Right lobe of liver (tissue), 6 donors: ENCODE results near the gene TUBG2. TPM values are rescaled to one million over a fixed set of nuclear protein-coding genes. Genes with fewer than 3 reads are reported as not detected.

Experiments used
- ATAC-seq, 4 donors: fragments of 200-7000 bp; cut with Tn5 transposase; one replicate each; pipeline ENCODE4 v1.9.1; 2020; ENCODE audit warnings: mild to moderate bottlenecking in 4 of 4, moderate library complexity in 4 of 4
- DNase-seq, 3 donors: peaks; one replicate each; pipeline ENCODE4 v3.0.0-alpha.2; 2020
- H3K27ac ChIP-seq, 3 donors: fragments of 200-600 bp; one replicate each; pipeline ENCODE4 v1.8.0; 2022
- H3K27me3 ChIP-seq, 2 donors: fragments of 200-600 bp; one replicate each; pipeline ENCODE4 v1.8.0; 2022
- H3K36me3 ChIP-seq, 4 donors: fragments of 200-600 bp; sonication (generic) in 1 of 4; one replicate each; pipeline versions ENCODE4 v1.5.1 to v1.8.0; 2017 to 2022; ENCODE audit warnings: control low read depth in 1 of 4
- H3K4me1 ChIP-seq, 4 donors: fragments of 200-600 bp; sonication (generic) in 1 of 4; one replicate each; pipeline versions ENCODE4 v1.5.1 to v1.8.0; 2017 to 2022; ENCODE audit warnings: control low read depth in 1 of 4
- H3K4me3 ChIP-seq, 3 donors: fragments of 200-600 bp; one replicate each; pipeline ENCODE4 v1.8.0; 2022
- H3K9me3 ChIP-seq, 4 donors: fragments of 200-600 bp; sonication (generic) in 1 of 4; one replicate each; pipeline versions ENCODE4 v1.5.1 to v1.8.0; 2017 to 2022; ENCODE audit warnings: control low read depth in 1 of 4
- CTCF ChIP-seq, 4 donors: fragments of 200-600 bp in 3 of 4; fragments of 450-650 bp in 1 of 4; IDR thresholded peaks; one replicate each; pipeline versions ENCODE4 v1.5.1 to v1.8.0; 2016 to 2022; ENCODE audit warnings: antibody characterized with exemption in 4 of 4, mild to moderate bottlenecking in 2 of 4
- POLR2A ChIP-seq: fragments of 450-650 bp; IDR thresholded peaks from one replicate; pipeline ENCODE4 v1.6.1; 2017; ENCODE audit warnings: antibody characterized with exemption, mild to moderate bottlenecking
- WGBS: methylation state at CpG from one replicate; pipeline ENCODE4 v1.1.6; 2018; ENCODE audit warnings: low coverage, low lambda C conversion rate; ENCODE audit not compliant: insufficient coverage; ENCODE audit errors: missing lambda C conversion rate; 5-methylcytosine and 5-hydroxymethylcytosine counted together
- intact Hi-C, 2 donors: fragments of 100-400 bp; cut with DNase I; formaldehyde crosslinking; loops; one replicate each; pipeline versions ENCODE4 v1.11.2 to v1.14.1; 2022
- total RNA-seq, 6 experiments: library from RNA; depleted of rRNA in 2 of 6; stranded (reverse); fragments of >200 nt in 2 of 6; fragmentation: NEBNext Ultra II Directional in 3 of 6; extraction: Animal tissue kit (Norgen Biotek cat#: 25700) in 3 of 6; gene quantifications; one replicate each; pipeline versions ENCODE4 v1.1.0 to v1.2.4, GENCODE V29; 2016 to 2023
- donor health status: DM: no; HTN: yes; CAD: no.
- donor health status: DM: no; HTN: no; CAD: no.
- donor health status: DM: no; HTN: no; CAD: no.
- donor health status: DM: no; HTN: yes; CAD: no.
- donor health status: DM: no; HTN: yes; CAD: no.

The TUBG2 gene
- total RNA-seq, 6 experiments from 2014 or later, result 6.8 to 10.7 (median 7.5) TPM

GRCh38 chr17:42676424-42677011 lies 17.4 kb downstream of the TUBG2 start, which contains the start of gene PLEKHH3:
Gene PLEKHH3, minus strand, starts transcription at chr17:42676994. Its CDS starts 431 bp downstream, at chr17:42676563.
- H3K27ac ChIP-seq, result peak within 1 kb of the TSS; percentile 85 to 90 (median 87)
- H3K9me3 ChIP-seq, result no peaks in the 10 kb centered on the region
- TF ChIP-seq CTCF (IDR thresholded peaks at IDR 0.05) (peak; percentile 7 to 34 (median 20)), POLR2A (peak; percentile 80)
- H3K36me3 ChIP-seq, result peaks cover 0 to 19% (median 4%) of the 10 kb centered on the region in 4 donors
- H3K4me3 ChIP-seq, result peak within 1 kb of the TSS; percentile 94 to 97 (median 97)
- intact Hi-C loops, result no loop called here
- WGBS, result 1% methylated on average over 18 of the region's 51 CpGs
- DNase-seq (no peak), ATAC-seq (no peak)
- H3K27me3 ChIP-seq, result no peaks in the 10 kb centered on the region
- H3K4me1 ChIP-seq, result peaks cover 0 to 38% (median 9%) of the 10 kb centered on the region in 4 donors

- TF ChIP-seq CTCF (IDR thresholded peaks at IDR 0.05) (no peak), POLR2A (no peak)
- peak; percentile 100 for DNase-seq
- H3K36me3 ChIP-seq, result peaks cover 0 to 12% (median 4%) of the 10 kb centered on the region in 4 donors
- ATAC-seq, result peak; percentile 73 to 78 (median 78)
- WGBS, result 2% methylated on average over 16 of the region's 33 CpGs
- no peaks in the 10 kb centered on the region for H3K9me3 ChIP-seq
- H3K27me3 ChIP-seq, result peaks cover 0 to 3% of the 10 kb centered on the region in 2 donors
- H3K27ac ChIP-seq, result peak overlapping the region; percentile 85 to 90 (median 87)
- intact Hi-C loops, result no loop called here
- H3K4me1 ChIP-seq, result peaks cover 0 to 44% (median 9%) of the 10 kb centered on the region in 4 donors
- peak overlapping the region; percentile 94 to 97 (median 97) for H3K4me3 ChIP-seq
Measured at GRCh38 chr17:42677012-42677857, 18.2 kb downstream of the TUBG2 start.

DNA sequence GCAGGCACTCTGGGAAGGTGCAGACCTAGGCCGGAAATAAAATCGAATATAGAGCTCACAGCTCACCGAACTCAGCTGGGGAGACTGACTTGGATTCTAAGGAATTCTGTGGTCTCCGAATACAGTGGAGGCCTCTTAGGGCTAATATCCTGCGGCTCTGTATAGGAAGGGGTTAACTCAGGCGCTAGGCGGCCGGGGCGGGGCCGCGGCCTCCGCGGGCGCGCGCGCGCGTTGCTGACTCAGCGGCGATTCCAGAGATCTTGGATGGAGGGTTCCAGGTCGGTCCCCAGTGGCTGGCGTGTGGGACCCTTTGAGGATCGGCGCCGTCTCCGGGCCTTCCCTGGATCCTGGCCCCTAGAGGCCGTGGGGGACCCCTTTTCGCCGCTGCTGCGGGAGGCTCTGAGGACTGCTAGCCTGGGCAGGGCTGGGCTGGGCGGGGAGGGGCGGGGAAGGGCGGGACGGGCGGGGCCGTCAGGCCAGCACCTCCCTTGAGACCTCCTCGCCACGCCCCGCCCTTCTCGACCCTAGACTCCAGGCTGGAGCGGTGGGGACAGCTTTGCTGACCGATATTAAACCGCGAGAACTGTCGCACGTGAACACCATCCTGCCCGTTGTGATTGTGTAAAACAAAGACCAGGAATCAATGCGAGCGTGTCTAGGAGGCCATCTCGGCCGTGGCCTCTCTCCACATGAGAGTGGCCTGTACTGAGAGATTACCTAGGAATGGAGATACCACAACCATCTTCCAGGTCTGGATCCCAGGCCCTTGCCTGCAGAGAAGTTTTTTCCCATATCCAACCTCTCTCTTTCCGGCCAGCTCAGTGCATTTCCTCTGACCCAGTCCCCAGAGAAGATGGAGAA lies 19.1 kb downstream of the TUBG2 start:
- Histone ChIP-seq H3K9me3 (no peaks in the 10 kb centered on the region), H3K4me3 (peak overlapping the region; percentile 62 to 74 (median 73)), H3K27ac (peak overlapping the region; percentile 85 to 90 (median 87)), H3K4me1 (peaks cover 0 to 49% (median 9%) of the 10 kb centered on the region in 4 donors), H3K27me3 (peaks cover 0 to 5% of the 10 kb centered on the region in 2 donors), H3K36me3 (peaks cover 0 to 4% (median 2%) of the 10 kb centered on the region in 4 donors)
- ATAC-seq (peak; percentile 39 to 69 (median 58)), DNase-seq (peak; percentile 92 to 98 (median 97))
- intact Hi-C loops, result no loop called here
- WGBS, result 0% methylated on average over 12 of the region's 53 CpGs
- TF ChIP-seq CTCF (IDR thresholded peaks at IDR 0.05) (no peak), POLR2A (peak; percentile 32)

- TF ChIP-seq POLR2A (no peak), CTCF (IDR thresholded peaks at IDR 0.05) (no peak)
- Histone ChIP-seq H3K36me3 (no peaks in the 10 kb centered on the region), H3K27ac (peak overlapping the region; percentile 85 to 90 (median 87)), H3K9me3 (no peaks in the 10 kb centered on the region), H3K4me3 (peak overlapping the region; percentile 62 to 74 (median 73)), H3K27me3 (peaks cover 0 to 5% of the 10 kb centered on the region in 2 donors), H3K4me1 (peaks cover 0 to 50% (median 9%) of the 10 kb centered on the region in 4 donors)
- ATAC-seq (no peak), DNase-seq (no peak)
- 7% methylated on average over 10 of the region's 18 CpGs for WGBS
- intact Hi-C loops, result no loop called here
Measured at GRCh38 chr17:42678951-42679491, 19.9 kb downstream of the TUBG2 start.
